H1 (cell line): ENCODE results near the gene DOCK10. TPM values are rescaled to one million over a fixed set of nuclear protein-coding genes. Genes with fewer than 3 reads are reported as not detected.

Experiments
- CTCF ChIA-PET: fragments of 300-600 bp; sonication (Branson Sonifier 250); formaldehyde crosslinking; loops from one replicate; lab custom pipeline; 2021; ENCODE audit not compliant: partially characterized antibody; lab: Charles Lee
- POLR2A ChIA-PET: fragments of 300-600 bp; sonication (Branson Sonifier 250); formaldehyde crosslinking; loops from one replicate; lab custom pipeline; 2021; ENCODE audit warnings: inconsistent platforms; ENCODE audit not compliant: partially characterized antibody; lab: Charles Lee
- DNase-seq, 2 experiments: peaks; one replicate each; pipeline versions ENCODE4 v3.0.0 to v3.0.0-alpha.2; 2010 to 2022; ENCODE audit warnings: low spot score in 2 of 2, low read depth in 1 of 2, mixed read lengths in 1 of 2
- FAIRE-seq: peaks from 2 replicates; lab custom pipeline; 2011; peaks lifted over from hg19 to GRCh38; lab: Jason Lieb, UNC
- H2AFZ ChIP-seq: 2 replicates; pipeline ENCODE4 v1.8.1; 2012; ENCODE audit warnings: low read length, inconsistent platforms
- H2AK5ac ChIP-seq: 2 replicates; pipeline ENCODE4 v1.6.1; 2013; ENCODE audit warnings: low read depth, low read length
- H2BK120ac ChIP-seq: replicated peaks from 2 replicates; pipeline ENCODE3; 2013; ENCODE audit warnings: low read depth, low read length, inconsistent platforms
- H2BK12ac ChIP-seq: 2 replicates; pipeline ENCODE4 v1.6.1; 2013; ENCODE audit warnings: low read depth, low read length
- H2BK15ac ChIP-seq: 2 replicates; pipeline ENCODE4 v1.6.1; 2013; ENCODE audit warnings: low read length
- H2BK20ac ChIP-seq: 2 replicates; pipeline ENCODE4 v1.6.1; 2013; ENCODE audit warnings: low read length
- H2BK5ac ChIP-seq: 2 replicates; pipeline ENCODE4 v1.6.1; 2013; ENCODE audit warnings: low read depth, low read length
- H3K14ac ChIP-seq: 2 replicates; pipeline ENCODE4 v1.6.1; 2013; ENCODE audit warnings: inconsistent platforms; ENCODE audit not compliant: insufficient read length
- H3K18ac ChIP-seq: 2 replicates; pipeline ENCODE4 v1.6.1; 2013; ENCODE audit warnings: low read length; ENCODE audit errors: extremely low read depth
- H3K23ac ChIP-seq: 2 replicates; pipeline ENCODE4 v1.6.1; 2013; ENCODE audit warnings: inconsistent platforms; ENCODE audit not compliant: insufficient read length
- H3K23me2 ChIP-seq: 2 replicates; pipeline ENCODE4 v1.6.1; 2013; ENCODE audit warnings: low read depth, low read length
- H3K27ac ChIP-seq: 2 replicates; pipeline ENCODE4 v1.6.1; 2011; ENCODE audit warnings: low read depth, low read length, inconsistent platforms
- H3K27me3 ChIP-seq, 4 experiments: replicated peaks in 1 of 4; 1 replicate in 1 of 4; 2 replicates in 3 of 4; pipeline versions ENCODE4 v1.6.1 to v1.8.1; 2011 to 2013; ENCODE audit warnings: low read length in 3 of 4, mild to moderate bottlenecking in 3 of 4, inconsistent platforms in 2 of 4, mixed read lengths in 2 of 4, moderate library complexity in 1 of 4; ENCODE audit not compliant: control insufficient read depth in 3 of 4, insufficient read depth in 3 of 4; ENCODE audit errors: extremely low read depth in 1 of 4
- H3K36me3 ChIP-seq, 4 experiments: 2 replicates each; pipeline versions ENCODE4 v1.6.1 to v1.8.1; 2011 to 2013; ENCODE audit warnings: mild to moderate bottlenecking in 4 of 4, low read length in 3 of 4, moderate library complexity in 2 of 4, control low read depth in 1 of 4, inconsistent platforms in 1 of 4; ENCODE audit not compliant: insufficient read depth in 4 of 4, control insufficient read depth in 2 of 4
- H3K4ac ChIP-seq: replicated peaks from 2 replicates; pipeline ENCODE3; 2013; ENCODE audit warnings: low read length, low read depth, mixed read lengths, inconsistent platforms; ENCODE audit not compliant: insufficient read length
- H3K4me1 ChIP-seq, 4 experiments: replicated peaks in 1 of 4; 1 replicate in 1 of 4; 2 replicates in 3 of 4; pipeline versions ENCODE4 v1.6.1 to v1.8.1; 2011 to 2013; ENCODE audit warnings: low read length in 3 of 4, inconsistent platforms in 2 of 4, mixed read lengths in 1 of 4; ENCODE audit not compliant: insufficient read depth in 4 of 4, control insufficient read depth in 3 of 4
- H3K4me2 ChIP-seq, 2 experiments: 2 replicates each; pipeline versions ENCODE4 v1.6.1 to v1.8.1; 2011 to 2013; ENCODE audit warnings: low read depth in 2 of 2, low read length in 2 of 2, control low read depth in 1 of 2, inconsistent platforms in 1 of 2, mild to moderate bottlenecking in 1 of 2; ENCODE audit not compliant: insufficient read depth in 1 of 2
- H3K4me3 ChIP-seq, 4 experiments: fragments of 200-600, 300-600 bp in 1 of 4; sonication (generic), shearing (Covaris generic), sonication (Bioruptor Twin) in 1 of 4; 2 replicates each; pipeline versions ENCODE4 v1.5.1 to v1.8.1; 2011 to 2016; ENCODE audit warnings: low read length in 4 of 4, low read depth in 3 of 4, control low read depth in 2 of 4, inconsistent platforms in 2 of 4, mild to moderate bottlenecking in 2 of 4, mixed read lengths in 1 of 4, moderate library complexity in 1 of 4; ENCODE audit not compliant: insufficient read depth in 2 of 4; ENCODE audit errors: extremely low read depth in 1 of 4
- H3K56ac ChIP-seq: replicated peaks from 2 replicates; pipeline ENCODE3; 2013; ENCODE audit warnings: low read depth, mild to moderate bottlenecking, mixed read lengths, low read length, inconsistent platforms; ENCODE audit not compliant: insufficient read length
- H3K79me1 ChIP-seq: 2 replicates; pipeline ENCODE4 v1.6.1; 2013; ENCODE audit warnings: low read depth, low read length, control low read depth
- H3K79me2 ChIP-seq, 2 experiments: 2 replicates each; pipeline versions ENCODE4 v1.6.1 to v1.8.1; 2012 to 2013; ENCODE audit warnings: low read length in 2 of 2, mild to moderate bottlenecking in 2 of 2, inconsistent platforms in 1 of 2; ENCODE audit not compliant: insufficient read depth in 2 of 2, control insufficient read depth in 1 of 2
- H3K9ac ChIP-seq, 4 experiments: replicated peaks in 1 of 4; 1 replicate in 1 of 4; 2 replicates in 3 of 4; pipeline versions ENCODE4 v1.6.1 to v1.8.1; 2011 to 2013; ENCODE audit warnings: low read depth in 3 of 4, low read length in 3 of 4, control low read depth in 2 of 4, mild to moderate bottlenecking in 2 of 4, moderate library complexity in 2 of 4, inconsistent platforms in 1 of 4; ENCODE audit errors: extremely low read depth in 1 of 4
- H3K9me3 ChIP-seq, 2 experiments: 2 replicates each; pipeline versions ENCODE4 v1.6.1 to v1.8.1; 2012 to 2013; ENCODE audit warnings: mild to moderate bottlenecking in 2 of 2, moderate library complexity in 2 of 2, control low read depth in 1 of 2, inconsistent platforms in 1 of 2, low read depth in 1 of 2, low read length in 1 of 2, mixed read lengths in 1 of 2; ENCODE audit not compliant: insufficient read depth in 2 of 2
- H4K20me1 ChIP-seq, 2 experiments: replicated peaks in 1 of 2; 2 replicates each; pipeline versions ENCODE3 to v1.8.1; 2011 to 2013; ENCODE audit warnings: inconsistent platforms in 2 of 2, low read length in 2 of 2, mild to moderate bottlenecking in 1 of 2; ENCODE audit not compliant: insufficient read depth in 2 of 2, control insufficient read depth in 1 of 2
- H4K5ac ChIP-seq: 2 replicates; pipeline ENCODE4 v1.6.1; 2013; ENCODE audit warnings: low read length, low read depth, mixed read lengths, inconsistent platforms; ENCODE audit not compliant: insufficient read length
- H4K8ac ChIP-seq: 2 replicates; pipeline ENCODE4 v1.8.0; 2013; ENCODE audit warnings: mild to moderate bottlenecking, moderate library complexity, low read length, inconsistent platforms; ENCODE audit not compliant: insufficient read depth; ENCODE audit errors: extremely low read depth
- H4K91ac ChIP-seq: replicated peaks from 2 replicates; pipeline ENCODE3; 2013; ENCODE audit warnings: low read length, mixed read lengths, inconsistent platforms; ENCODE audit not compliant: insufficient read length
- BCL11A ChIP-seq, 2 experiments: IDR thresholded peaks; one replicate each; pipeline ENCODE4 v1.6.1; 2011; ENCODE audit warnings: low read depth in 2 of 2, low read length in 2 of 2, mild to moderate bottlenecking in 2 of 2
- PHF8 ChIP-seq: fragments of 200-600 bp; sonication (generic); conservative IDR thresholded peaks from 2 replicates; pipeline ENCODE4 v1.7.1; 2012; ENCODE audit warnings: low read depth, mild to moderate bottlenecking, inconsistent platforms, low read length, moderate library complexity
- RAD21 ChIP-seq, 2 experiments: IDR thresholded peaks in 1 of 2; conservative IDR thresholded peaks in 1 of 2; 2 replicates each; pipeline ENCODE4 v1.6.1; 2011; ENCODE audit warnings: low read depth in 2 of 2, low read length in 2 of 2, improper control_type of control experiment in 1 of 2, inconsistent platforms in 1 of 2, mild to moderate bottlenecking in 1 of 2, moderate library complexity in 1 of 2
- SRF ChIP-seq: IDR thresholded peaks from 2 replicates; pipeline ENCODE4 v1.6.1; 2011; ENCODE audit warnings: mild to moderate bottlenecking, low read depth, low read length, moderate library complexity
- TBP ChIP-seq: IDR thresholded peaks from 2 replicates; pipeline ENCODE4 v1.6.1; 2011; ENCODE audit warnings: low read depth, low read length, improper control_type of control experiment
- WGBS, 2 experiments: shearing (Covaris generic) in 1 of 2; methylation state at CpG; one replicate each; pipeline versions ENCODE4 v1.1.6 to v1.1.7; 2013 to 2015; ENCODE audit warnings: low lambda C conversion rate in 2 of 2, mixed read lengths in 2 of 2, inconsistent platforms in 1 of 2, low coverage in 1 of 2, missing lambda C conversion rate in 1 of 2; ENCODE audit not compliant: insufficient replicate concordance in 2 of 2, insufficient coverage in 1 of 2, insufficient read length in 1 of 2; ENCODE audit errors: extremely low coverage in 1 of 2, missing lambda C conversion rate in 1 of 2; 5-methylcytosine and 5-hydroxymethylcytosine counted together
- polyA plus RNA-seq, 7 experiments: library from polyadenylated mRNA; depleted of rRNA in 3 of 7; stranded (reverse) in 5 of 7; unstranded in 2 of 7; fragments of >200 nt in 5 of 7; fragments of 200-250 nt in 2 of 7; gene quantifications; 1 replicate in 5 of 7; 2 replicates in 1 of 7; 4 replicates in 1 of 7; pipeline versions ENCODE4 v1.2.1 to v1.2.3, GENCODE V29; 2011 to 2013; ENCODE audit warnings: missing spikeins in 2 of 7, mixed read lengths in 2 of 7
- total RNA-seq: library from RNA; stranded (reverse); fragmentation: NEBNext Ultra II Directional; extraction: Animal tissue kit (Norgen Biotek cat#: 25700); gene quantifications from 2 replicates; pipeline ENCODE4 v1.2.1, GENCODE V29; 2021

DOCK10 gene
- total and polyA plus RNA-seq, 2 of the 8 experiments (the other 6 are each of a cell fraction or from before 2014, with no cell fraction given), result 0.33 to 1.6 TPM

DNA sequence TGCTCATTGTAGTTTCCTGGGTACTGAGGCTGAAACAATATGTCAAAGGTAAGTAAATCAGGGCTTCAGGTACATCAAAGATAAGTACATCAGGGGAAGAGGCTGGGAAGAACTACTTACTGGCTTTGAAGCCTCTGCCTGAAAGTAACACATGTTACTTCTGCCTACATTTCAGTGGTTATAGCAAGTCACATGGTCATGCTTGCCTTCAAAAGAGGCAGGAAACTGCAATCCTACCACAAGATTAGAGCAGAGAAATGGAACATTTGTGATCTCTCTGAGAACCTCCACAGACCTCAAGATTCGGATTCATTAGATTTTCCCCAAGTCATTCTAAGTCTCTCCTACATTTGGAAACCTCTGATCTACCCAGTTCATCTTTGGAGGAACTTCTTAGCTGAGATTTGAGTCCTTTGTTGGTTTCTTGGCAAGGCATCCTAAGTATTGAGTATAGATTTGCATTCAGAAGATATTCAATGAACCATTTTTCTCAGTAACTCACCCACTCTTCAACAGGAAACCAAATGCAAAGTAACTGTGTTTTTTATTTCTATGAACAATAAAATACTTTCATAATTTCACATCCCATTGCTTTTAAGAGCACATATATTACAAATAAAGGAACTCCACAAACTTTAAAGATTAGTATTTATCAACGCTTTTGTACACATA is 277.6 kb downstream of the DOCK10 start:
- no peaks in the 10 kb centered on the region; a peak in 1 of 4 replicates for H3K9me3 ChIP-seq
- no peaks in the 10 kb centered on the region for H3K36me3 ChIP-seq
- H4K20me1 ChIP-seq, result no peaks in the 10 kb centered on the region
- H3K4ac ChIP-seq, result no peak overlapping the region
- H3K9ac ChIP-seq, result no peak overlapping the region
- no peak for TF ChIP-seq SRF
- no peak for TF ChIP-seq PHF8
- TF ChIP-seq RAD21 (IDR thresholded peaks at IDR 0.05 in 1 of 2, conservative IDR thresholded peaks at IDR 0.05 in 1 of 2; ENCODE audit: low read depth in 2 of 2, low read length in 2 of 2), result no peak
- no peak for TF ChIP-seq TBP
- no peak for TF ChIP-seq BCL11A (IDR thresholded peaks at IDR 0.05; ENCODE audit: low read depth in 2 of 2, low read length in 2 of 2)
- H2BK20ac ChIP-seq, result no peak overlapping the region
- no peak overlapping the region for H2AK5ac ChIP-seq
- 85% methylated on average over 2 of the region's 2 CpGs; no CpG with 5 or more reads in 1 of the 2 experiments for WGBS, 2 experiments
- H2AFZ ChIP-seq, result no peak overlapping the region
- H3K4me3 ChIP-seq, result no peak overlapping the region
- H2BK12ac ChIP-seq, result no peak overlapping the region
- H3K27me3 ChIP-seq, result no peaks in the 10 kb centered on the region
- H3K23ac ChIP-seq, result no peak overlapping the region
- no peak overlapping the region for H3K27ac ChIP-seq
- no peak overlapping the region for H4K91ac ChIP-seq
- POLR2A ChIA-PET, result no interaction called here
- H4K5ac ChIP-seq, result no peak overlapping the region
- no peaks in the 10 kb centered on the region for H3K79me2 ChIP-seq
- H3K79me1 ChIP-seq, result no peaks in the 10 kb centered on the region
- no peaks in the 10 kb centered on the region for H3K23me2 ChIP-seq
- no peak overlapping the region for H3K56ac ChIP-seq
- no peaks in the 10 kb centered on the region for H3K4me1 ChIP-seq
- no peak overlapping the region for H2BK120ac ChIP-seq
- H3K18ac ChIP-seq, result no peak overlapping the region
- DNase-seq (no peak), FAIRE-seq (no peak)
- H2BK15ac ChIP-seq, result no peak overlapping the region
- H3K14ac ChIP-seq, result no peak overlapping the region
- H4K8ac ChIP-seq, result no peak overlapping the region
- H3K4me2 ChIP-seq, result no peak overlapping the region
- no peak overlapping the region for H2BK5ac ChIP-seq
- CTCF ChIA-PET, result interaction anchor here (0.5 to 1.1 kb wide), 2 partner anchors 240 to 515 kb away, joined by 3 read pairs; no protein-coding TSS in a partner anchor
